Gastroesophageal sphincter (tissue), 3 donors: Measurements from ENCODE around the gene SECISBP2L.

Experiments used
- EP300 ChIP-seq: sonication (generic); formaldehyde crosslinking; IDR thresholded peaks from one replicate; pipeline ENCODE4 v1.6.1; 2017; ENCODE audit warnings: antibody characterized with exemption, mild to moderate bottlenecking
- POLR2A ChIP-seq, 2 donors: fragments of 450-650 bp; IDR thresholded peaks; one replicate each; pipeline ENCODE4 v1.6.1; 2017; ENCODE audit warnings: antibody characterized with exemption in 2 of 2, mild to moderate bottlenecking in 2 of 2, moderate library complexity in 1 of 2
- POLR2AphosphoS5 ChIP-seq: sonication (generic); formaldehyde crosslinking; IDR thresholded peaks from one replicate; pipeline ENCODE4 v1.6.1; 2017; ENCODE audit warnings: antibody characterized with exemption
- TF ChIP-seq, protein P1 (sequence below), 4 experiments: fragments of 200-600 bp in 2 of 4; fragments of 450-650 bp in 2 of 4; sonication (generic) in 1 of 4; IDR thresholded peaks; one replicate each; pipeline ENCODE4 v1.5.1; 2017 to 2019; ENCODE audit warnings: antibody characterized with exemption in 4 of 4, mild to moderate bottlenecking in 2 of 4, moderate library complexity in 2 of 4

DNA sequence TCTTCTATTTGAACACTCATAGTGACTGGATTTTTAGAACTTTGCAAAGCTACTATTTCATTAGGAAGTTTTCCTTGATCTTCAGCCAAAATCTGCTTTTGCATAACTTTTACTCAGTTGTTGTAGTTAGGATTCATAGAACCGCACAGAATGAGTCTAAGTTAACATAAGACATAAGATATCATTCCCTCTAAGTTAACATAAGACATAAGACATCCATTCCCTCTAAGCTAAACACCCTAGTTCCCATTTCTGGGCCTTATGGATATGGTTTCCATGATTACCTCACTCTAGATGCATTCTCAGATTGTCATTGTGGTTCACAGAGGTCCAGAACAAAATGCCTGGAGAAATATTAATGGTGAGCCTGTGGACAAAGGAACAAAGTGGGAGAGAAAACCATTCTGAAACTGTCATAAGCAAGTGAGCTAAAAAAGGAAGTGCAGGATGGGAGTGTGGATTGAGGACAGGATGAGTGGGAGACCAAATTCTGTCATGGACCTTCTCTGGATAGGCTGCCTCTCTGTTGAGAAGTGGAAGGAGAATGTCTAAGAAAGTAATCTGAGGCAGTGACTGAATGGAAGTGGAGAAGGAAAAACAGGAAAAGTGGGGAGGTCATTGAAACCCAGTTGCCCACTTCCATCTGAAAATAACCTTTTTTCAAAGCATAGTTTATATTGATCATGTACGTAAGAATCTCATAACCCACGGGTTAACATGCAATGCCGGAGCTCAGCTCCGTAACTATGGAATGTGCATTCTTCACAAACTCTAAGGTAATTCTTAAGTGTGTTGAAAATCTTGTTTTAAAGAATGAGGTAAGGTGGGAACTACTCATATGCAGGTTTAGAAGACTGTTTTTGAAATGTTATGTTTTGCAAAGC lies 37.4 kb upstream of the SECISBP2L start:
- TF ChIP-seq, protein P1, sequence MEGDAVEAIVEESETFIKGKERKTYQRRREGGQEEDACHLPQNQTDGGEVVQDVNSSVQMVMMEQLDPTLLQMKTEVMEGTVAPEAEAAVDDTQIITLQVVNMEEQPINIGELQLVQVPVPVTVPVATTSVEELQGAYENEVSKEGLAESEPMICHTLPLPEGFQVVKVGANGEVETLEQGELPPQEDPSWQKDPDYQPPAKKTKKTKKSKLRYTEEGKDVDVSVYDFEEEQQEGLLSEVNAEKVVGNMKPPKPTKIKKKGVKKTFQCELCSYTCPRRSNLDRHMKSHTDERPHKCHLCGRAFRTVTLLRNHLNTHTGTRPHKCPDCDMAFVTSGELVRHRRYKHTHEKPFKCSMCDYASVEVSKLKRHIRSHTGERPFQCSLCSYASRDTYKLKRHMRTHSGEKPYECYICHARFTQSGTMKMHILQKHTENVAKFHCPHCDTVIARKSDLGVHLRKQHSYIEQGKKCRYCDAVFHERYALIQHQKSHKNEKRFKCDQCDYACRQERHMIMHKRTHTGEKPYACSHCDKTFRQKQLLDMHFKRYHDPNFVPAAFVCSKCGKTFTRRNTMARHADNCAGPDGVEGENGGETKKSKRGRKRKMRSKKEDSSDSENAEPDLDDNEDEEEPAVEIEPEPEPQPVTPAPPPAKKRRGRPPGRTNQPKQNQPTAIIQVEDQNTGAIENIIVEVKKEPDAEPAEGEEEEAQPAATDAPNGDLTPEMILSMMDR (IDR thresholded peaks at IDR 0.05) = no peak
- TF ChIP-seq POLR2AphosphoS5 = no peak
- TF ChIP-seq EP300 = no peak
- no peak for TF ChIP-seq POLR2A (IDR thresholded peaks at IDR 0.05)
